ENCODE measurements around the gene RANBP10. TPM values are rescaled to one million over a fixed set of nuclear protein-coding genes. Genes with fewer than 3 reads are reported as not detected.

The RANBP10 gene
- polyA plus RNA-seq, 1 donor, result 18.0 TPM

- H3K27ac ChIP-seq (ENCODE audit: low read length), result no peak overlapping the region
- H3K27me3 ChIP-seq (ENCODE audit: control insufficient read depth, insufficient read depth, low read length), result no peaks in the 10 kb centered on the region
- H3K4me1 ChIP-seq (ENCODE audit: control insufficient read depth, insufficient read depth, low read length), result peaks cover 12% of the 10 kb centered on the region
- DNase-seq, result no peak
- no peak overlapping the region for H3K4me3 ChIP-seq (ENCODE audit: low read length)
- no CpG with 5 or more reads among the region's 2 CpGs for WGBS (ENCODE audit: insufficient coverage, low lambda C conversion rate)
- no peaks in the 10 kb centered on the region for H3K9me3 ChIP-seq (ENCODE audit: control insufficient read depth, low read depth, low read length)
- H3K36me3 ChIP-seq (ENCODE audit: control insufficient read depth, insufficient read depth, low read length), result peaks cover 37% of the 10 kb centered on the region
Observed at GRCh38 chr16:67801883-67802282, 4.5 kb downstream of the RANBP10 start.

DNA sequence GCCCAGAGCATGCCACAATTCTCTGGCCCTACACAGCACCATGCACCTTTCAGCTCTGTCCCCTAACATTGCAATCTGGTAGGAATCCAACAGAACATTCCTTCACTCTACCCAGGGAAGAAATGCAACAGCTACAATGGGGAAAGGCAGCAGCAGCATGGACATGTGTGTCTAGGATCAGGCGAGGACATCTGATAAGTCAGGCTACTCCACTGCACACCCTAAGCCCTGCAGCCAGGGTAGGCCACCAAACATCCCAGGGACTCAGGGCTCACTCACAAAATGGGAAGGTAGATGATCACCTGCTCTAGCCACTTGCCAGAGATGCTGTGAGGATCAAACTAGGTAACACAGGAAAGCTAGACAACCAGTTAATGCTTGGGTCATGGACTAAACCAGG lies 5.1 kb downstream of the RANBP10 start:
- H3K27ac ChIP-seq (ENCODE audit: low read length), result no peak overlapping the region

DNA sequence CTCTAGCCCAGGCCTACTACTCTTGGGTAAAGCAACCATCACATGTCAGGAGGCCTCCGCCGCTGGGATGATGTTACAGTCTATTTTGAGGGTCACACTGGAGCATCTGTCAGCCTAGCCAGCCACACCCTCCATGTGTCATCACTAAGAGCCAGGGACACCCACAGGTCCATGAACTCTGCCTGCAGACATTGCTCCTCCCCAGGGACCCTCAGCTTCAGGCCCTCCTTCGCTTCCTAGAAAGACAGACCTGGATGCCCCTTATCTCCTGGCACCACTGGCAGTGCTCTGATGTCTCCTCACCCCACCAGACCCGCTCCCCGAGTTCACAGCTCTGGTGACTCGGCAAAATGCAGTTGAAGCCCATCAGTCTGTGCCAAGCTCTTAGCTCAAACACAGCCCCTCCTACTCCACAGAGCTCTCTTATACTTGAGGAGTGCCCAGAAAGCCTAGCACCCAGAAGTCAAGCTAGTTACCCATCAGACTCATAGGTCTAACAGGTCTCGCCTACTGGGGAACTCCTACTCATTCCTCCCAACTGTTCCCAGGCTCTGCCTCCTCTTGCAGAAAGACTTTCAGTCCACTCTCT lies 5.9 kb downstream of the RANBP10 start:
- Histone ChIP-seq H3K4me3 (ENCODE audit: low read length) (no peak overlapping the region), H3K27ac (ENCODE audit: low read length) (no peak overlapping the region), H3K36me3 (ENCODE audit: control insufficient read depth, insufficient read depth, low read length) (peaks cover 37% of the 10 kb centered on the region), H3K4me1 (ENCODE audit: control insufficient read depth, insufficient read depth, low read length) (peaks cover 9% of the 10 kb centered on the region), H3K27me3 (ENCODE audit: control insufficient read depth, insufficient read depth, low read length) (no peaks in the 10 kb centered on the region), H3K9me3 (ENCODE audit: control insufficient read depth, low read depth, low read length) (no peaks in the 10 kb centered on the region)
- WGBS (ENCODE audit: insufficient coverage, low lambda C conversion rate), result no CpG with 5 or more reads among the region's 7 CpGs
- no peak for DNase-seq

More for the DNA sequence above, 5.1 kb downstream of the RANBP10 start:
- WGBS (ENCODE audit: insufficient coverage, low lambda C conversion rate), result no CpG with 5 or more reads among the region's 1 CpG
- Histone ChIP-seq H3K4me3 (ENCODE audit: low read length) (no peak overlapping the region), H3K36me3 (ENCODE audit: control insufficient read depth, insufficient read depth, low read length) (peaks cover 37% of the 10 kb centered on the region), H3K9me3 (ENCODE audit: control insufficient read depth, low read depth, low read length) (no peaks in the 10 kb centered on the region), H3K4me1 (ENCODE audit: control insufficient read depth, insufficient read depth, low read length) (peaks cover 12% of the 10 kb centered on the region), H3K27me3 (ENCODE audit: control insufficient read depth, insufficient read depth, low read length) (no peaks in the 10 kb centered on the region)
- DNase-seq, result no peak

DNA sequence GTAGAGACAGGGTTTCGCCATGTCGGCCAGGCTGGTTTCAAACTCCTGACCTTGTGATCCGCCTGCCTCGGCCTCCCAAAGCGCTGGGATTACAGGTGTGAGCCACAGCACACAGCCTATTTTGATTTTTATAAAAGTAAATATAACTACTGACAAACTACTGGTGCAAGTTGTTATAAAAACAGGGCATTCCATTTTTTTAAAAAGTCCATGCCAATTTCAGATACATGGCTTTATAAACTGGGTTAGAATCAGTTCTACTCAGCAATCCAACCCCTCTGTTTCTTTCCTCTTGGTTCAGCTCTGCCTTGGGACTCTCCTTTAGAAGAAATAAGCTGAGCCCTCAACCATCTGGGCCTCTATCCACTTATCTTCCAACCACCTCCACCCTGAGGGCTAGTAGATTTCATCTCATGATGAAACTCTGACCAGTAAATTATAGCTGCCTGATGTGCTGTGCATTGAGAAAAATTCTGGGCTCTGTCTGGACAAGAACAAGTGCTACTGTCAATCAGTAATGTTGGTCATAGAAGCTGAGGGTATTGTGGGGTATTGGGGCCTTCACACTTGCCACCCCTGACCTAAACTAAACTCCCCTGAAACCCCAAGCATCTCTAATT lies 10.2 kb downstream of the RANBP10 start:
- Histone ChIP-seq H3K36me3 (ENCODE audit: control insufficient read depth, insufficient read depth, low read length) (peaks cover 18% of the 10 kb centered on the region), H3K4me1 (ENCODE audit: control insufficient read depth, insufficient read depth, low read length) (no peaks in the 10 kb centered on the region), H3K4me3 (ENCODE audit: low read length) (no peak overlapping the region), H3K27me3 (ENCODE audit: control insufficient read depth, insufficient read depth, low read length) (no peaks in the 10 kb centered on the region), H3K9me3 (ENCODE audit: control insufficient read depth, low read depth, low read length) (no peaks in the 10 kb centered on the region), H3K27ac (ENCODE audit: low read length) (no peak overlapping the region)
- DNase-seq, result no peak
- WGBS (ENCODE audit: insufficient coverage, low lambda C conversion rate), result no CpG with 5 or more reads among the region's 5 CpGs

GRCh38 chr16:67790071-67790470 lies 16.3 kb downstream of the RANBP10 start:
- Histone ChIP-seq H3K27ac (ENCODE audit: low read length) (no peak overlapping the region), H3K27me3 (ENCODE audit: control insufficient read depth, insufficient read depth, low read length) (no peaks in the 10 kb centered on the region), H3K4me1 (ENCODE audit: control insufficient read depth, insufficient read depth, low read length) (no peaks in the 10 kb centered on the region), H3K9me3 (ENCODE audit: control insufficient read depth, low read depth, low read length) (no peaks in the 10 kb centered on the region), H3K4me3 (ENCODE audit: low read length) (no peak overlapping the region), H3K36me3 (ENCODE audit: control insufficient read depth, insufficient read depth, low read length) (peaks cover 4% of the 10 kb centered on the region)
- DNase-seq, result no peak

DNA sequence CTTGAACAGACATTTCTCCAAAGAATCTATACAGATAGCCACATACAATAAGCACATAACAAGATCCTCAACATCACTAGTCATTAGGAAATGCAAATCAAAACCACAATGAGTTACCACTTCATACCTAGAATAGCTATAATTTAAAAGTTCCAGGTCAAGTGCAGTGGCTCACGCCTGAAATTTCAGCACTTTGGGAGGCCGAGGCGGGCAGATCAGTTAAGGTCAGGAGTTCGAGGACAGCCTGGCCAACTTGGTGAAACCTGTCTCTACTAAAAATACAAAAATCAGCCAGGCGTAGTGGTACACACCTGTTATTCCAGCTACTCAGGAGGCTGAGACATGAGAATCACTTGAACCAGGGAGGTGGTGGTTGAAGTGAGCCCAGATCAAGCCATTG lies 19.9 kb downstream of the RANBP10 start:
- H3K27ac ChIP-seq (ENCODE audit: low read length), result no peak overlapping the region
- DNase-seq, result no peak
- H3K9me3 ChIP-seq (ENCODE audit: control insufficient read depth, low read depth, low read length), result no peaks in the 10 kb centered on the region
- no peaks in the 10 kb centered on the region for H3K27me3 ChIP-seq (ENCODE audit: control insufficient read depth, insufficient read depth, low read length)
- H3K36me3 ChIP-seq (ENCODE audit: control insufficient read depth, insufficient read depth, low read length), result peaks cover 2% of the 10 kb centered on the region
- 100% methylated on average over 1 of the region's 5 CpGs for WGBS (ENCODE audit: insufficient coverage, low lambda C conversion rate)
- no peak overlapping the region for H3K4me3 ChIP-seq (ENCODE audit: low read length)
- H3K4me1 ChIP-seq (ENCODE audit: control insufficient read depth, insufficient read depth, low read length), result no peaks in the 10 kb centered on the region

GRCh38 chr16:67783353-67783725 lies 23.0 kb downstream of the RANBP10 start:
- no peak overlapping the region for H3K4me3 ChIP-seq (ENCODE audit: low read length)
- no peaks in the 10 kb centered on the region for H3K27me3 ChIP-seq (ENCODE audit: control insufficient read depth, insufficient read depth, low read length)
- DNase-seq, result no peak
- H3K27ac ChIP-seq (ENCODE audit: low read length), result no peak overlapping the region
- no peaks in the 10 kb centered on the region for H3K9me3 ChIP-seq (ENCODE audit: control insufficient read depth, low read depth, low read length)
- H3K36me3 ChIP-seq (ENCODE audit: control insufficient read depth, insufficient read depth, low read length), result peaks cover 7% of the 10 kb centered on the region
- H3K4me1 ChIP-seq (ENCODE audit: control insufficient read depth, insufficient read depth, low read length), result no peaks in the 10 kb centered on the region

GRCh38 chr16:67782567-67783352 lies 23.6 kb downstream of the RANBP10 start:
- no peak overlapping the region for H3K27ac ChIP-seq (ENCODE audit: low read length)
- no peak for DNase-seq

GRCh38 chr16:67781565-67781921 lies 24.8 kb downstream of the RANBP10 start:
- no peak for DNase-seq
- H3K27ac ChIP-seq (ENCODE audit: low read length), result no peak overlapping the region
- no peaks in the 10 kb centered on the region for H3K9me3 ChIP-seq (ENCODE audit: control insufficient read depth, low read depth, low read length)
- H3K27me3 ChIP-seq (ENCODE audit: control insufficient read depth, insufficient read depth, low read length), result no peaks in the 10 kb centered on the region
- no CpG with 5 or more reads among the region's 5 CpGs for WGBS (ENCODE audit: insufficient coverage, low lambda C conversion rate)
- peaks cover 7% of the 10 kb centered on the region for H3K36me3 ChIP-seq (ENCODE audit: control insufficient read depth, insufficient read depth, low read length)
- H3K4me1 ChIP-seq (ENCODE audit: control insufficient read depth, insufficient read depth, low read length), result no peaks in the 10 kb centered on the region
- no peak overlapping the region for H3K4me3 ChIP-seq (ENCODE audit: low read length)

More at GRCh38 chr16:67782567-67783352, 23.6 kb downstream of the RANBP10 start:
- H3K4me1 ChIP-seq (ENCODE audit: control insufficient read depth, insufficient read depth, low read length), result no peaks in the 10 kb centered on the region
- H3K27me3 ChIP-seq (ENCODE audit: control insufficient read depth, insufficient read depth, low read length), result no peaks in the 10 kb centered on the region
- WGBS (ENCODE audit: insufficient coverage, low lambda C conversion rate), result no CpG with 5 or more reads among the region's 12 CpGs
- peaks cover 7% of the 10 kb centered on the region for H3K36me3 ChIP-seq (ENCODE audit: control insufficient read depth, insufficient read depth, low read length)
- H3K4me3 ChIP-seq (ENCODE audit: low read length), result no peak overlapping the region
- H3K9me3 ChIP-seq (ENCODE audit: control insufficient read depth, low read depth, low read length), result no peaks in the 10 kb centered on the region

- no peak overlapping the region for H3K4me3 ChIP-seq (ENCODE audit: low read length)
- peaks cover 7% of the 10 kb centered on the region for H3K36me3 ChIP-seq (ENCODE audit: control insufficient read depth, insufficient read depth, low read length)
- no peak overlapping the region for H3K27ac ChIP-seq (ENCODE audit: low read length)
- no peak for DNase-seq
- WGBS (ENCODE audit: insufficient coverage, low lambda C conversion rate), result 100% methylated on average over 1 of the region's 7 CpGs
- H3K4me1 ChIP-seq (ENCODE audit: control insufficient read depth, insufficient read depth, low read length), result no peaks in the 10 kb centered on the region
- H3K27me3 ChIP-seq (ENCODE audit: control insufficient read depth, insufficient read depth, low read length), result no peaks in the 10 kb centered on the region
- no peaks in the 10 kb centered on the region for H3K9me3 ChIP-seq (ENCODE audit: control insufficient read depth, low read depth, low read length)
Observed at GRCh38 chr16:67780847-67781564, 25.4 kb downstream of the RANBP10 start.
